Measurements from ENCODE around the gene EFCAB6. TPM values are rescaled to one million over a fixed set of nuclear protein-coding genes. Genes with fewer than 3 reads are reported as not detected.

The EFCAB6 gene, protein sequence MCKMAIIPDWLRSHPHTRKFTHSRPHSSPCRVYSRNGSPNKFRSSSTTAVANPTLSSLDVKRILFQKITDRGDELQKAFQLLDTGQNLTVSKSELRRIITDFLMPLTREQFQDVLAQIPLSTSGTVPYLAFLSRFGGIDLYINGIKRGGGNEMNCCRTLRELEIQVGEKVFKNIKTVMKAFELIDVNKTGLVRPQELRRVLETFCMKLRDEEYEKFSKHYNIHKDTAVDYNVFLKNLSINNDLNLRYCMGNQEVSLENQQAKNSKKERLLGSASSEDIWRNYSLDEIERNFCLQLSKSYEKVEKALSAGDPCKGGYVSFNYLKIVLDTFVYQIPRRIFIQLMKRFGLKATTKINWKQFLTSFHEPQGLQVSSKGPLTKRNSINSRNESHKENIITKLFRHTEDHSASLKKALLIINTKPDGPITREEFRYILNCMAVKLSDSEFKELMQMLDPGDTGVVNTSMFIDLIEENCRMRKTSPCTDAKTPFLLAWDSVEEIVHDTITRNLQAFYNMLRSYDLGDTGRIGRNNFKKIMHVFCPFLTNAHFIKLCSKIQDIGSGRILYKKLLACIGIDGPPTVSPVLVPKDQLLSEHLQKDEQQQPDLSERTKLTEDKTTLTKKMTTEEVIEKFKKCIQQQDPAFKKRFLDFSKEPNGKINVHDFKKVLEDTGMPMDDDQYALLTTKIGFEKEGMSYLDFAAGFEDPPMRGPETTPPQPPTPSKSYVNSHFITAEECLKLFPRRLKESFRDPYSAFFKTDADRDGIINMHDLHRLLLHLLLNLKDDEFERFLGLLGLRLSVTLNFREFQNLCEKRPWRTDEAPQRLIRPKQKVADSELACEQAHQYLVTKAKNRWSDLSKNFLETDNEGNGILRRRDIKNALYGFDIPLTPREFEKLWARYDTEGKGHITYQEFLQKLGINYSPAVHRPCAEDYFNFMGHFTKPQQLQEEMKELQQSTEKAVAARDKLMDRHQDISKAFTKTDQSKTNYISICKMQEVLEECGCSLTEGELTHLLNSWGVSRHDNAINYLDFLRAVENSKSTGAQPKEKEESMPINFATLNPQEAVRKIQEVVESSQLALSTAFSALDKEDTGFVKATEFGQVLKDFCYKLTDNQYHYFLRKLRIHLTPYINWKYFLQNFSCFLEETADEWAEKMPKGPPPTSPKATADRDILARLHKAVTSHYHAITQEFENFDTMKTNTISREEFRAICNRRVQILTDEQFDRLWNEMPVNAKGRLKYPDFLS (N-terminal part only)
- total RNA-seq (2012; rRNA removed), result 0.66 and 1.8 TPM in 2 replicates

DNA sequence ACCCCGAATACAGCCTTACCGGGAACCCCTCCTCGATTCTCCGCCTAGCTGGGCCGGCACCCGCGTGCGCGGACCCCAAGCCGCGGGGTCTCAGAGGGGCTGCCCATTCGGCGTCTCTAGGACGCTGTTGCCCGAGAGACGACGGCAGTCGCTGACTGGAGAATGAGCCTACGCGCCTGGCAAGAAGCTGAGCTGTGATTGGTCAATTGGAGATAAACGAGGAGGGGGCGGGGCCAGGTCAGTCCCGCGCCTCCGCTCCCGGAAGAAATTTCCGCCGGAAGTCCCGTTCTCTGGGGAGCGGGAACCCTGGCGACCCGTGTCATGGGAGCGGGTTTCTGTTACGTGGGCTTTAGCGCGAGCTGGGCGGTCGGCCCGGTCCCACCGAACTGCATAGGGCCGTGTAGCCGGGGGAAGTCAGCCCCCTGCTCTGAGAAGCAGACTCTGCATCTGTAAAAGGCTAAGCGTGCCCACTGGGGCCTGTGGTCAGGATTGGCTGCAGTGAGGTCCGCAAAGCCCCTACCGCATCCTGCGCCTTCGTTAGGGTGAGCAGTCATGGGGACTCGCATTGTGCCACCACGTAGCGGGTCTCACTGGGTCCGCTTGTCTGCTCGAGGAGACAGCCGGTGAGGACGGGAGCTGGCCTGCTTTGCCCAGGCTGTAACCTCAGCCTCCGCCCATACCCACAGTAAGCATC, at the start of gene EFCAB6:
EFCAB6 (minus strand) TSS at position 157 of the 694 bp plus-strand sequence. CDS start 29,987 bp downstream, outside the sequence.
- Histone ChIP-seq H3K4me1 (ENCODE audit: control insufficient read depth, insufficient read depth, low read length) (peaks cover 17% of the 10 kb centered on the region), H3K27me3 (ENCODE audit: control insufficient read depth, insufficient read depth, low read length) (no peaks in the 10 kb centered on the region), H3K4me2 (ENCODE audit: low read length) (peak within 1 kb of the TSS; percentile 98), H3K9ac (ENCODE audit: low read depth, low read length) (peak within 1 kb of the TSS; percentile 92), H3K9me3 (replicated peaks; ENCODE audit: low read length) (no peaks in the 10 kb centered on the region), H3K4me3 (ENCODE audit: low read length) (peak within 1 kb of the TSS; percentile 91), H3K36me3 (ENCODE audit: insufficient read depth, low read length) (no peaks in the 10 kb centered on the region)

DNA sequence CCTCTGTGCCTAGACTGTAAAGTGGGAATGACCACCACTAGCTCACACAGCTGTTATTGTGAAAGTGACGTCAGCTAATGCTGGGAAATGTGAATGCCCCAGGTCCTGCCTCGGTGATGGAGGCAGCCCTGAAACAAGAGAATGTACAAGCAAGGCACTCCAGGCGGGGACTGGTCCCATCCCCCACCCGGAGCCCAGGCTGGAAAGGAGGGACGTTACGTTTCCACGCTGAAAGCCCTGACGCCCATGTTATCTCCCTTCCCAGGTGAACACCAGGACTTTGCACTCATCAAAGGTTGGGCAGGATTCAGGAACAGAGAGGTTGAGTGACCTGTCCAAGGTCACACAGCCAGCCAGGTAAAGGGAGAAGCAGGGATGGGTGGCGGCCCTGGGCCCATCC, 49.4 kb upstream of the EFCAB6 start:
- Histone ChIP-seq H3K4me2 (ENCODE audit: low read length) (no peak overlapping the region), H3K4me3 (ENCODE audit: low read length) (no peak overlapping the region), H3K36me3 (ENCODE audit: insufficient read depth, low read length) (no peaks in the 10 kb centered on the region), H3K9ac (ENCODE audit: low read depth, low read length) (no peak overlapping the region), H3K4me1 (ENCODE audit: control insufficient read depth, insufficient read depth, low read length) (no peaks in the 10 kb centered on the region), H3K27me3 (ENCODE audit: control insufficient read depth, insufficient read depth, low read length) (peaks cover 57% of the 10 kb centered on the region), H3K9me3 (replicated peaks; ENCODE audit: low read length) (no peaks in the 10 kb centered on the region)

DNA sequence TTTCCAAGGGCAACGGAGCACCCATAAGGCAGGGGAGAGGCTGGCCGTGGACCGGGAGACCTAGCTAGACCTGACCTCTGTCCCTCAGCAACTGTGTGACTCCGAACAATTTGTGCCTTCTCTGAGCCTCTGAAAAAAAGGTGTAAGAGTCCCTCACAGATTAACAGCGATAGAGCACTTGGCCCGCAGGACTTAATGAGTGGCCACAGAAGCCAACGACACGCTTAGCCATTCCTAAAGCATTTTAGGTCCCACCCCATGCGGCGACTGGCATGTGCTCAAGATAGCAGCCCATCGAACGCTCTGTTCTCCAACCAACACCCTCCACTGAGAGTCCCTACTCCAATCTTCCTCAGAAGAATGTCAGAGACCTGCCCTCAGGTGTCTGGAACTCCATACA, 48.7 kb upstream of the EFCAB6 start:
- Histone ChIP-seq H3K9ac (ENCODE audit: low read depth, low read length) (no peak overlapping the region), H3K9me3 (replicated peaks; ENCODE audit: low read length) (no peaks in the 10 kb centered on the region), H3K36me3 (ENCODE audit: insufficient read depth, low read length) (no peaks in the 10 kb centered on the region), H3K27me3 (ENCODE audit: control insufficient read depth, insufficient read depth, low read length) (peaks cover 57% of the 10 kb centered on the region), H3K4me1 (ENCODE audit: control insufficient read depth, insufficient read depth, low read length) (no peaks in the 10 kb centered on the region), H3K4me3 (ENCODE audit: low read length) (no peak overlapping the region), H3K4me2 (ENCODE audit: low read length) (no peak overlapping the region)

DNA sequence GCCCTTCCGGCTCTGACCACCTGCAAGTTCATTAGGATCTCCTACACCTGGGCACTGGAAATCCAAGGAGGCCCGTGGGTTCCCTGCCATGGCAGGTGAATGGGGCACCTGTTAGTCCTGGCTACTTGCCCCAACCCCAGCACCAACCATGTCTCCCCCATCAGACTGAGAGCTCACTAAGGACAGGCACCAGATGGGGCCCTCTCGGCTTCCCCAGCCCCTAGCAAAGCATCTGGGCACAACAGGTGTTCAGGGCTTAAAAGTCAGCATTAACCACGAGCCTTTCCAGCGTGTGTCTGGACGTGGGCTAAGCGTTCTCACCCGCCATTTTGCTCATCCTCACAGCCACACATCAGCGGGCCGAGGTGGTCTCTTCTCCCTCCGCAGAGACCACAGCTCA, 48.0 kb upstream of the EFCAB6 start:
- no peaks in the 10 kb centered on the region for H3K9me3 ChIP-seq (replicated peaks; ENCODE audit: low read length)
- H3K9ac ChIP-seq (ENCODE audit: low read depth, low read length), result no peak overlapping the region
- no peaks in the 10 kb centered on the region for H3K36me3 ChIP-seq (ENCODE audit: insufficient read depth, low read length)
- H3K4me2 ChIP-seq (ENCODE audit: low read length), result no peak overlapping the region
- no peak overlapping the region for H3K4me3 ChIP-seq (ENCODE audit: low read length)
- H3K27me3 ChIP-seq (ENCODE audit: control insufficient read depth, insufficient read depth, low read length), result peaks cover 54% of the 10 kb centered on the region
- H3K4me1 ChIP-seq (ENCODE audit: control insufficient read depth, insufficient read depth, low read length), result no peaks in the 10 kb centered on the region

DNA sequence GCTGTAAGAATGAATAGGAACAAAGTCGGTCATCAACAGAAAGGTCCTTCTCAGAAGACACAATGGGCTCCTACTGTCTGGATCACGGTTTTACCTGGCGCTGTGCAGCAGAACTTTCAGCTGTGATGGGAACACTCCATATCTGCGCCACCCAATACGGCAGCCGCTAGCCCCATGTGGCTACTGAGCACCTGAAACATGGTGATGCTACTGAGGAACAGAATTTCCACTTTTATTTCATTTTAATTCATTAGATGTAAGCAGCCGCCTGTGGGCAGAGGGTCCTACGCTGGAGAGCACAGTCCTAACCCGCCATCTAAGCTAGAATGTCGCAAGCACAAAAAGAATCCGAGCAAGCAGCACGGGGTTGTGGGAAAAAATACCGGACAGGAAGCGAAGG, 47.5 kb upstream of the EFCAB6 start:
- H3K27me3 ChIP-seq (ENCODE audit: control insufficient read depth, insufficient read depth, low read length), result peaks cover 49% of the 10 kb centered on the region
- H3K4me1 ChIP-seq (ENCODE audit: control insufficient read depth, insufficient read depth, low read length), result no peaks in the 10 kb centered on the region
- no peak overlapping the region for H3K4me3 ChIP-seq (ENCODE audit: low read length)
- H3K9ac ChIP-seq (ENCODE audit: low read depth, low read length), result no peak overlapping the region
- no peak overlapping the region for H3K4me2 ChIP-seq (ENCODE audit: low read length)
- no peaks in the 10 kb centered on the region for H3K36me3 ChIP-seq (ENCODE audit: insufficient read depth, low read length)
- no peaks in the 10 kb centered on the region for H3K9me3 ChIP-seq (replicated peaks; ENCODE audit: low read length)

DNA sequence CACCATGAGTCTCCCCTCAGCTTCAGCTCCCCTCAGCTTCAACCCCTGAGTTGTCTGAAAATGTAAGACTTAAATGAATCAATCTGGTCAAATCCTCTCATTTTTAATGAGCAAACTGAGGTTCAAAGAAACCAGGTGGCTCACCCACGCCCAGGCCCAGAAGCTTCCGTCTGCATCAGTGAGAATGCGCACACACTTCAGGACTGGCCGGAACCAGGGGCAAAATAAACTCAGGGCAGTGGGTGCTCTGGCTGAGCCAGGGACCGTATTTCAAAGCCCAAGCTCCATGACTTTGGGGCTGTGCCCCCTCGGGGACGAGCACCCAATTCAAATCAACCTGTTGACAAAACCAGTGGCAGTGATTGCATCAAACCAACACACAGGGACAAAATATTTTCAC, 47.1 kb upstream of the EFCAB6 start:
- H3K27me3 ChIP-seq (ENCODE audit: control insufficient read depth, insufficient read depth, low read length), result peaks cover 45% of the 10 kb centered on the region
- H3K4me2 ChIP-seq (ENCODE audit: low read length), result no peak overlapping the region
- no peak overlapping the region for H3K4me3 ChIP-seq (ENCODE audit: low read length)
- no peaks in the 10 kb centered on the region for H3K4me1 ChIP-seq (ENCODE audit: control insufficient read depth, insufficient read depth, low read length)
- no peaks in the 10 kb centered on the region for H3K36me3 ChIP-seq (ENCODE audit: insufficient read depth, low read length)
- H3K9ac ChIP-seq (ENCODE audit: low read depth, low read length), result no peak overlapping the region
- H3K9me3 ChIP-seq (replicated peaks; ENCODE audit: low read length), result no peaks in the 10 kb centered on the region

DNA sequence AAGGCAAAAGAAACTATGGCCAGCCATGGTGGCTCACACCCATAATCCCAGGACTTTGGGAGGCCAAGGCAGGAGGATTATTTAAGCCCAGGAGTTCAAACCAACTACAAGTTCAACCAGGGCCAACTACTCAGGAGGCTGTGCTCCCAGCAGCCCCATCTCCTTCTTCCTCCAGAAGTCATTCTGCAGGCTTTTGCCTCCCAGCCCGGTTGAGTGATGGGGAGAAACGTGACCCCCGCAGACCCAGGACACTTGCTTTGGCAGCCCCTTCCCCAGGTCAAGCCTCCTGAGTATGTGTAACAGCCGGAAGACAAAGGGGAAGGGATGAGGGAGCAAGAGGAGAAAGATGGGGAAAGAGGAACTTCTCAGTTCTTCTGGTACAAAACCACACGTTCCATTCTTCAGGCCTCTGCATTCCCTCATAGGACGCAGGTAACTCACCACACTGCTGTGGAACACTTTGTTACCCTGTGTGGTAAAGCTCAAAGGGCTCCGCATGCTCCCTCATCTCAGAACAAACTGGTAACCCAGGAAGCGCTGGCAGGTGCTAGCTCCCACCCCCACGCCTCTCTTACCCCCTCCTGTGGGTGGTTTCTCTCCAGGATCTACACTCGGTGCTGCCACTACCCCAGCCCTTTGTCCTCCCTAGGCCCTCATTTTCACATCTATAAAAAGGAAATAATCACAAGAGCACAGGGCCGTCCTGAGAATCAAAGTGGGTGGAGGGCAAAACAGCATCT, 46.2 kb upstream of the EFCAB6 start:
- Histone ChIP-seq H3K9me3 (replicated peaks; ENCODE audit: low read length) (no peaks in the 10 kb centered on the region), H3K4me1 (ENCODE audit: control insufficient read depth, insufficient read depth, low read length) (no peaks in the 10 kb centered on the region), H3K36me3 (ENCODE audit: insufficient read depth, low read length) (no peaks in the 10 kb centered on the region), H3K9ac (ENCODE audit: low read depth, low read length) (no peak overlapping the region), H3K4me2 (ENCODE audit: low read length) (no peak overlapping the region), H3K27me3 (ENCODE audit: control insufficient read depth, insufficient read depth, low read length) (peaks cover 38% of the 10 kb centered on the region), H3K4me3 (ENCODE audit: low read length) (no peak overlapping the region)

DNA sequence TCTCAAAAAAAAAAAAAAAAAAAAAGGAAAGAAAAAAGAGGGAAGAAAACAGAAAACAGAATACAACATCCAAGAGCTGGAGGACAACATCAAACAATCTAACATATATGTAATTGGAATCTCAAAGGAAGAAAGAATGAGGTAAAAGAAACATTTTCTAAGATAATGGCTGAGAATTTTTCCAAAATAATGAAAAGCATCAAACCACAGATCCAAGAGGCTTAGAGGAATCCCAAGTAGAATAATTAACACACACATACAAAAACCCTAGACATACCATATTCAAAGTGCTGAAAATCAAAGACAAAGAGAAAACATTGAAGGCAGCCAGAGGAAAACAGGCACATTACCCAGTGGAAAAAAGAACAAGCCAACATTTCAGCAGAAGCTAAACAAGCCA, 45.3 kb upstream of the EFCAB6 start:
- no peaks in the 10 kb centered on the region for H3K36me3 ChIP-seq (ENCODE audit: insufficient read depth, low read length)
- H3K9ac ChIP-seq (ENCODE audit: low read depth, low read length), result no peak overlapping the region
- no peak overlapping the region for H3K4me2 ChIP-seq (ENCODE audit: low read length)
- H3K4me1 ChIP-seq (ENCODE audit: control insufficient read depth, insufficient read depth, low read length), result no peaks in the 10 kb centered on the region
- no peaks in the 10 kb centered on the region for H3K9me3 ChIP-seq (replicated peaks; ENCODE audit: low read length)
- H3K4me3 ChIP-seq (ENCODE audit: low read length), result no peak overlapping the region
- H3K27me3 ChIP-seq (ENCODE audit: control insufficient read depth, insufficient read depth, low read length), result peaks cover 41% of the 10 kb centered on the region

DNA sequence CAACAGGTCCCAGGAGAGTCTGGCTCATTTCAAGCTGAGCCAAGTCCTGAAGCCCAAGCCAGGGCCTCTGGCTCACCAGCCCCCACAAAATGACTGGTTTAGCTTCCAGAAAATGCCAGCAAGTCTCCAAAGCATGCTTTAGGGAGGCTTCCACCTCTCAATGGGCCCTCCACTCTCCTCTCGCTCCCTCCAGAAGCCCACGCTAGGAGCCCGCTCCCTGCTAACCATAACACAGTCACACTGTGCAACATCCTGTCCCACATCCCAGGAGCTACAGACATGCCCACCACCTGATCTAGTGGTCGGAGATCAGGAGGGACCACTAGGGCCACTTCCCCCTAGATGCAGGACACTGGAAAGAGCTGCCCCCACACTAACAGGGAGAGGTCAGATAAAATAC, 43.3 kb upstream of the EFCAB6 start:
- Histone ChIP-seq H3K9ac (ENCODE audit: low read depth, low read length) (no peak overlapping the region), H3K4me1 (ENCODE audit: control insufficient read depth, insufficient read depth, low read length) (no peaks in the 10 kb centered on the region), H3K36me3 (ENCODE audit: insufficient read depth, low read length) (no peaks in the 10 kb centered on the region), H3K4me2 (ENCODE audit: low read length) (no peak overlapping the region), H3K4me3 (ENCODE audit: low read length) (no peak overlapping the region), H3K9me3 (replicated peaks; ENCODE audit: low read length) (no peaks in the 10 kb centered on the region), H3K27me3 (ENCODE audit: control insufficient read depth, insufficient read depth, low read length) (peaks cover 42% of the 10 kb centered on the region)

DNA sequence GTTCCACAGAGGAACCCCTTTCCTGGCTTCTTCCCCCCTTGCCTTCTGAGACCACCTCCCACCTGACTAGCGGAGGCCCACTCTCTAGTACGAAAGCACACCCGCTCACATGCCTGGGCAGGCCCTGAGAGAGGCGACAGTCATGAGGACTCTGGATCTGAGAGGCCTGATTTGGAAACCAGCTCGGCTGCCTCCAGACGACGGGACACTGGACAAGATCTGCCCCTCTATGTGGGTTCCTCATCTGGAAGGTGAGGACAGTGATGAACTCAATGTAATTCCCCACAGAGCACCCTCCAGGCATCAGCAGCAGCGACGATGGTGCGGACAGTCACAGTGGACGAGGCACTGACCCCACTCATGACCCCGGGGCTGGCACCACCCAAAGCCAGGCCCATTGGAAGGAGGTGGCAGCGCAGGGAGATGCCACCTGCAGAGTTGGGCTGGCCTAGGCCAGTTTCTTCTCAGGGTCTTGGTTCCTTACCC, 42.7 kb upstream of the EFCAB6 start:
- Histone ChIP-seq H3K4me3 (ENCODE audit: low read length) (no peak overlapping the region), H3K36me3 (ENCODE audit: insufficient read depth, low read length) (no peaks in the 10 kb centered on the region), H3K9ac (ENCODE audit: low read depth, low read length) (no peak overlapping the region), H3K9me3 (replicated peaks; ENCODE audit: low read length) (no peaks in the 10 kb centered on the region), H3K4me1 (ENCODE audit: control insufficient read depth, insufficient read depth, low read length) (no peaks in the 10 kb centered on the region), H3K4me2 (ENCODE audit: low read length) (no peak overlapping the region), H3K27me3 (ENCODE audit: control insufficient read depth, insufficient read depth, low read length) (peaks cover 42% of the 10 kb centered on the region)

All from skeletal muscle satellite cell (primary cell).